Skeletal muscle tissue (tissue), 4 donors: ENCODE measurements around the gene RGMA. TPM values are rescaled to one million over a fixed set of nuclear protein-coding genes. Genes with fewer than 3 reads are reported as not detected.

Experiments used
- H3K27ac ChIP-seq: one replicate; pipeline ENCODE4 v1.7.0; 2013; ENCODE audit warnings: mild to moderate bottlenecking, low read depth, low read length, inconsistent platforms
- H3K27me3 ChIP-seq, 3 donors: one replicate each; pipeline ENCODE4 v1.7.0; 2013; ENCODE audit warnings: low read length in 3 of 3; ENCODE audit not compliant: control insufficient read depth in 3 of 3, insufficient read depth in 3 of 3
- H3K36me3 ChIP-seq, 3 donors: one replicate each; pipeline ENCODE4 v1.7.0; 2013; ENCODE audit warnings: low read length in 3 of 3; ENCODE audit not compliant: control insufficient read depth in 3 of 3, insufficient read depth in 3 of 3
- H3K4me1 ChIP-seq, 3 donors: one replicate each; pipeline ENCODE4 v1.7.0; 2013; ENCODE audit warnings: low read length in 3 of 3, mild to moderate bottlenecking in 3 of 3; ENCODE audit not compliant: control insufficient read depth in 3 of 3, insufficient read depth in 3 of 3
- H3K4me3 ChIP-seq, 3 donors: one replicate each; pipeline ENCODE4 v1.7.0; 2013; ENCODE audit warnings: low read length in 3 of 3
- H3K9ac ChIP-seq, 3 donors: one replicate each; pipeline ENCODE4 v1.7.0; 2013; ENCODE audit warnings: low read length in 3 of 3, mild to moderate bottlenecking in 3 of 3, moderate library complexity in 2 of 3, low read depth in 1 of 3
- H3K9me3 ChIP-seq, 3 donors: one replicate each; pipeline ENCODE4 v1.7.0; 2013; ENCODE audit warnings: low read length in 3 of 3; ENCODE audit not compliant: control insufficient read depth in 3 of 3
- total RNA-seq: library from RNA; depleted of rRNA; stranded (reverse); fragments of >200 nt; gene quantifications from one replicate; pipeline ENCODE4 v1.2.3, GENCODE V29; 2014
- donor health status: Osteomylitis.

The RGMA gene
- total RNA-seq, 1 donor from 2014 or later = 5.7 TPM

GRCh38 chr15:93046120-93046519 is 42.9 kb downstream of the RGMA start:
- Histone ChIP-seq H3K27ac (no peak overlapping the region), H3K27me3 (no peaks in the 10 kb centered on the region), H3K4me3 (no peak overlapping the region), H3K4me1 (peaks cover 3 to 17% (median 8%) of the 10 kb centered on the region in 3 donors), H3K9me3 (peaks cover 0 to 3% (median 2%) of the 10 kb centered on the region in 3 donors), H3K9ac (no peak overlapping the region), H3K36me3 (peaks cover 57 to 66% (median 66%) of the 10 kb centered on the region in 3 donors)

- H3K27me3 ChIP-seq = no peaks in the 10 kb centered on the region
- H3K36me3 ChIP-seq = peaks cover 56 to 62% (median 60%) of the 10 kb centered on the region in 3 donors
- H3K9me3 ChIP-seq = peaks cover 0 to 3% (median 2%) of the 10 kb centered on the region in 3 donors
- H3K4me1 ChIP-seq = peaks cover 0 to 10% (median 8%) of the 10 kb centered on the region in 3 donors
- H3K9ac ChIP-seq = no peak overlapping the region
- H3K4me3 ChIP-seq = no peak overlapping the region
- no peak overlapping the region for H3K27ac ChIP-seq
Measured at GRCh38 chr15:93045191-93045785, 43.7 kb downstream of the RGMA start.

GRCh38 chr15:93044301-93045190 is 44.5 kb downstream of the RGMA start:
- H3K9me3 ChIP-seq = peaks cover 0 to 3% (median 2%) of the 10 kb centered on the region in 3 donors
- H3K4me3 ChIP-seq = no peak overlapping the region
- H3K9ac ChIP-seq = no peak overlapping the region
- H3K27ac ChIP-seq = no peak overlapping the region
- H3K4me1 ChIP-seq = peaks cover 0 to 8% (median 8%) of the 10 kb centered on the region in 3 donors
- H3K36me3 ChIP-seq = peaks cover 49 to 54% (median 54%) of the 10 kb centered on the region in 3 donors
- no peaks in the 10 kb centered on the region for H3K27me3 ChIP-seq

GRCh38 chr15:93043621-93044300 is 45.2 kb downstream of the RGMA start:
- peaks cover 44 to 49% (median 46%) of the 10 kb centered on the region in 3 donors for H3K36me3 ChIP-seq
- H3K9ac ChIP-seq = no peak overlapping the region
- no peak overlapping the region for H3K27ac ChIP-seq
- no peaks in the 10 kb centered on the region for H3K27me3 ChIP-seq
- no peak overlapping the region for H3K4me3 ChIP-seq
- H3K9me3 ChIP-seq = peaks cover 0 to 3% (median 2%) of the 10 kb centered on the region in 3 donors
- peaks cover 0 to 4% (median 2%) of the 10 kb centered on the region in 3 donors for H3K4me1 ChIP-seq

GRCh38 chr15:93042691-93043378 is 46.2 kb downstream of the RGMA start:
- no peak overlapping the region for H3K27ac ChIP-seq
- H3K9ac ChIP-seq = no peak overlapping the region
- H3K27me3 ChIP-seq = no peaks in the 10 kb centered on the region
- H3K4me1 ChIP-seq = peaks cover 6 to 9% (median 7%) of the 10 kb centered on the region in 3 donors
- peaks cover 37 to 42% (median 39%) of the 10 kb centered on the region in 3 donors for H3K36me3 ChIP-seq
- no peak overlapping the region for H3K4me3 ChIP-seq
- H3K9me3 ChIP-seq = peaks cover 0 to 3% (median 2%) of the 10 kb centered on the region in 3 donors

- Histone ChIP-seq H3K9me3 (peaks cover 0 to 3% (median 2%) of the 10 kb centered on the region in 3 donors), H3K27me3 (no peaks in the 10 kb centered on the region), H3K9ac (no peak overlapping the region), H3K4me1 (peaks cover 11 to 13% (median 12%) of the 10 kb centered on the region in 3 donors), H3K36me3 (peaks cover 33 to 38% (median 35%) of the 10 kb centered on the region in 3 donors), H3K27ac (no peak overlapping the region), H3K4me3 (no peak overlapping the region)
Measured at GRCh38 chr15:93042211-93042610, 46.8 kb downstream of the RGMA start.

- Histone ChIP-seq H3K36me3 (peaks cover 22 to 29% (median 25%) of the 10 kb centered on the region in 3 donors), H3K9me3 (peaks cover 0 to 2% (median 0%) of the 10 kb centered on the region in 3 donors), H3K27ac (no peak overlapping the region), H3K27me3 (no peaks in the 10 kb centered on the region), H3K9ac (no peak overlapping the region), H3K4me1 (peaks cover 18 to 22% (median 22%) of the 10 kb centered on the region in 3 donors), H3K4me3 (no peak overlapping the region)
Measured at GRCh38 chr15:93041159-93041547, 47.9 kb downstream of the RGMA start.

GRCh38 chr15:93040288-93041158 is 48.5 kb downstream of the RGMA start:
- Histone ChIP-seq H3K4me1 (peaks cover 18 to 24% (median 22%) of the 10 kb centered on the region in 3 donors), H3K9ac (no peak overlapping the region), H3K36me3 (peaks cover 17 to 23% (median 22%) of the 10 kb centered on the region in 3 donors), H3K27ac (no peak overlapping the region), H3K27me3 (no peaks in the 10 kb centered on the region), H3K9me3 (no peaks in the 10 kb centered on the region), H3K4me3 (no peak overlapping the region)
